Fibroblast of lung (primary cell): ENCODE results near the gene PPRC1. TPM values are rescaled to one million over a fixed set of nuclear protein-coding genes. Genes with fewer than 3 reads are reported as not detected.

ENCODE experiments used
- DNase-seq, 2 donors: peaks; one replicate each; pipeline versions ENCODE4 v3.0.0 to v3.0.0-alpha.2; 2010; ENCODE audit warnings: low read depth in 2 of 2
- H2AFZ ChIP-seq: 2 replicates; pipeline ENCODE4 v1.5.1; 2012; ENCODE audit warnings: low read length, control low read depth, inconsistent platforms
- H3K27ac ChIP-seq: 2 replicates; pipeline ENCODE4 v1.5.1; 2011; ENCODE audit warnings: low read length, control low read depth; ENCODE audit not compliant: insufficient read depth
- H3K27me3 ChIP-seq: 2 replicates; pipeline ENCODE4 v1.5.1; 2011; ENCODE audit warnings: mild to moderate bottlenecking, low read length; ENCODE audit not compliant: control insufficient read depth, insufficient read depth
- H3K36me3 ChIP-seq: 2 replicates; pipeline ENCODE4 v1.5.1; 2011; ENCODE audit warnings: low read length; ENCODE audit not compliant: control insufficient read depth, insufficient read depth
- H3K4me1 ChIP-seq: 2 replicates; pipeline ENCODE4 v1.5.1; 2011; ENCODE audit warnings: low read length; ENCODE audit not compliant: control insufficient read depth, insufficient read depth; ENCODE audit errors: extremely low read depth
- H3K4me2 ChIP-seq: 2 replicates; pipeline ENCODE4 v1.5.1; 2011; ENCODE audit warnings: low read length, control low read depth; ENCODE audit not compliant: insufficient read depth; ENCODE audit errors: extremely low read depth
- H3K4me3 ChIP-seq, 4 experiments: fragments of 200-600 bp in 1 of 4; sonication (generic) in 1 of 4; replicated peaks in 1 of 4; 2 replicates each; pipeline ENCODE4 v1.5.1; 2011 to 2016; ENCODE audit warnings: low read length in 4 of 4, low read depth in 3 of 4, mild to moderate bottlenecking in 3 of 4, control low read depth in 2 of 4, inconsistent platforms in 1 of 4, mixed read lengths in 1 of 4; ENCODE audit not compliant: insufficient read depth in 1 of 4; ENCODE audit errors: control extremely low read depth in 1 of 4
- H3K79me2 ChIP-seq: 2 replicates; pipeline ENCODE4 v1.5.1; 2012; ENCODE audit warnings: mild to moderate bottlenecking, low read length, inconsistent platforms; ENCODE audit not compliant: control insufficient read depth, insufficient read depth
- H3K9ac ChIP-seq: 2 replicates; pipeline ENCODE4 v1.5.1; 2011; ENCODE audit warnings: mild to moderate bottlenecking, low read length, control low read depth; ENCODE audit not compliant: insufficient read depth
- H3K9me3 ChIP-seq: 2 replicates; pipeline ENCODE4 v1.5.1; 2012; ENCODE audit warnings: low read depth, low read length; ENCODE audit not compliant: control insufficient read depth, insufficient read depth
- H4K20me1 ChIP-seq: 2 replicates; pipeline ENCODE4 v1.5.1; 2011; ENCODE audit warnings: low read length; ENCODE audit not compliant: control insufficient read depth, insufficient read depth; ENCODE audit errors: extremely low read depth
- EZH2 ChIP-seq: IDR thresholded peaks from 2 replicates; pipeline ENCODE4 v1.5.1; 2012; ENCODE audit warnings: low read length, control low read depth, mild to moderate bottlenecking; ENCODE audit errors: missing control alignments
- polyA plus RNA-seq, 2 donors: library from polyadenylated mRNA; depleted of rRNA in 1 of 2; stranded (reverse) in 1 of 2; unstranded in 1 of 2; fragments of >200 nt; gene quantifications; 2 replicates each; pipeline ENCODE4 v1.2.1, GENCODE V29; 2011 to 2012; ENCODE audit warnings: missing spikeins in 1 of 2
- total RNA-seq: library from RNA; depleted of rRNA; stranded (reverse); fragments of >200 nt; gene quantifications from 2 replicates; pipeline ENCODE4 v1.2.1, GENCODE V29; 2014
- TF ChIP-seq, protein P1 (sequence below), 2 donors: IDR thresholded peaks in 1 of 2; conservative IDR thresholded peaks in 1 of 2; 1 replicate in 1 of 2; 2 replicates in 1 of 2; pipeline ENCODE4 v1.5.1; 2011 to 2012; ENCODE audit warnings: low read length in 2 of 2, control low read depth in 1 of 2, inconsistent platforms in 1 of 2, low read depth in 1 of 2, mild to moderate bottlenecking in 1 of 2

PPRC1 gene
- total and polyA plus RNA-seq, 2 donors (not counting 1 experiment from before 2014, with no cell fraction given) = 9.9 to 13.5 TPM

DNA sequence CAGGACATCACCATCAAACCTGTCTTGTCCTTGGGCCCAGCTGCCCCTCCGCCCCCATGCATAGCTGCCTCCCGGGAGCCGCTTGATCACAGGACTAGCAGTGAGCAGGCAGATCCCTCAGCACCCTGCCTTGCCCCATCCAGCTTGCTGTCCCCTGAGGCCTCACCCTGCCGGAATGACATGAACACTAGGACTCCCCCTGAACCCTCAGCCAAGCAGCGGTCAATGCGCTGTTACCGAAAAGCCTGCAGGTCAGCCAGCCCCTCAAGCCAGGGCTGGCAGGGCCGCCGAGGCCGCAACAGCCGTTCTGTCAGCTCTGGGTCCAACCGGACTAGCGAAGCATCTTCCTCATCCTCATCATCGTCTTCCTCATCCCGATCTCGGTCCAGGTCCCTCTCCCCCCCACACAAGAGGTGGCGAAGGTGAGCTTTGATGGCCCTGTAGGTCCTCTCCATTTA lies 14.2 kb downstream of the PPRC1 start:
- H3K4me3 ChIP-seq = no peak overlapping the region
- no peak for DNase-seq
- TF ChIP-seq EZH2 = no peak
- TF ChIP-seq, protein P1, sequence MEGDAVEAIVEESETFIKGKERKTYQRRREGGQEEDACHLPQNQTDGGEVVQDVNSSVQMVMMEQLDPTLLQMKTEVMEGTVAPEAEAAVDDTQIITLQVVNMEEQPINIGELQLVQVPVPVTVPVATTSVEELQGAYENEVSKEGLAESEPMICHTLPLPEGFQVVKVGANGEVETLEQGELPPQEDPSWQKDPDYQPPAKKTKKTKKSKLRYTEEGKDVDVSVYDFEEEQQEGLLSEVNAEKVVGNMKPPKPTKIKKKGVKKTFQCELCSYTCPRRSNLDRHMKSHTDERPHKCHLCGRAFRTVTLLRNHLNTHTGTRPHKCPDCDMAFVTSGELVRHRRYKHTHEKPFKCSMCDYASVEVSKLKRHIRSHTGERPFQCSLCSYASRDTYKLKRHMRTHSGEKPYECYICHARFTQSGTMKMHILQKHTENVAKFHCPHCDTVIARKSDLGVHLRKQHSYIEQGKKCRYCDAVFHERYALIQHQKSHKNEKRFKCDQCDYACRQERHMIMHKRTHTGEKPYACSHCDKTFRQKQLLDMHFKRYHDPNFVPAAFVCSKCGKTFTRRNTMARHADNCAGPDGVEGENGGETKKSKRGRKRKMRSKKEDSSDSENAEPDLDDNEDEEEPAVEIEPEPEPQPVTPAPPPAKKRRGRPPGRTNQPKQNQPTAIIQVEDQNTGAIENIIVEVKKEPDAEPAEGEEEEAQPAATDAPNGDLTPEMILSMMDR (conservative IDR thresholded peaks at IDR 0.05 in 1 of 2, IDR thresholded peaks at IDR 0.05 in 1 of 2; ENCODE audit: low read depth in 1 of 2, low read length in 2 of 2) = no peak
- H3K9ac ChIP-seq = no peak overlapping the region
- no peaks in the 10 kb centered on the region for H3K27me3 ChIP-seq
- no peak overlapping the region for H2AFZ ChIP-seq
- no peak overlapping the region for H3K27ac ChIP-seq
- H3K4me1 ChIP-seq = peaks cover 4% of the 10 kb centered on the region
- H3K4me2 ChIP-seq = no peak overlapping the region
- H3K79me2 ChIP-seq = peaks cover 7% of the 10 kb centered on the region
- H3K36me3 ChIP-seq = peaks cover 36% of the 10 kb centered on the region
- no peaks in the 10 kb centered on the region for H3K9me3 ChIP-seq
- no peaks in the 10 kb centered on the region for H4K20me1 ChIP-seq

DNA sequence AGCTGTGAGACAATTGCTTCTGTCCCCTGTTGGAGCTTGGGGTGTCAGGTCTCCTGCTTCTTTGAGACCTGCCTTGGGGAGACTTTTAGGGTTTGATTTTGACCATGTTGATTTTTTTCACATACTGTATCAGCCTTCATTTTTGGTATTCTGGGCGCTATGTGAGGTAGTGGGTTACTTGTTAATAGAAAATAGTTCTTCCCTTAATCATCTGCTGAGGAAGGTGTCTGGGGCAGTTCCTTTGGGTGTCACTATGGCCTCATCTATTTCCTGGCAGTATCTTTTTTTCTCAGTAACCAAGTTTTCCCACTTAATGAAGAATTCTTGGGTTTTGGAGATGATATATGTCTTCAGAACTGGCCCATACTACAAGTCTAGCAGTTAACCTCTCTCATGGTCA lies 14.7 kb downstream of the PPRC1 start:
- peaks cover 36% of the 10 kb centered on the region for H3K36me3 ChIP-seq
- no peak for TF ChIP-seq EZH2
- TF ChIP-seq, protein P1 (conservative IDR thresholded peaks at IDR 0.05 in 1 of 2, IDR thresholded peaks at IDR 0.05 in 1 of 2; ENCODE audit: low read depth in 1 of 2, low read length in 2 of 2) = no peak

DNA sequence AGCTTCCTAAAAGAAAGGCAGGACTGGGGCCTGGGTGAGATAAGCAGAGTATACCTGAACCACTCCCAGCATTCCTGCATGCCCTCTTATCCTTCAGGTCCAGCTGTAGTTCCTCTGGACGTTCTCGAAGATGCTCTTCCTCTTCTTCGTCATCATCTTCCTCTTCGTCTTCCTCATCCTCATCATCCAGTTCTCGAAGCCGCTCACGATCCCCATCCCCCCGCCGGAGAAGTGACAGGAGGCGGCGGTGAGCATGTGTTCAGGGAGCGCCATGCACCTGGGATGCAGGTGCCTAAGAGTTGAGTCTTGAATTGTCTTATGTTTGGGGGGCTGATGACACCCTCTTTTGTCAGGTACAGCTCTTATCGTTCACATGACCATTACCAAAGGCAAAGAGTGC lies 15.4 kb downstream of the PPRC1 start:
- H3K4me1 ChIP-seq = peaks cover 5% of the 10 kb centered on the region
- no peak for TF ChIP-seq EZH2
- no peak overlapping the region for H3K27ac ChIP-seq
- no peaks in the 10 kb centered on the region for H3K27me3 ChIP-seq
- H3K79me2 ChIP-seq = peaks cover 12% of the 10 kb centered on the region
- no peak overlapping the region for H3K4me3 ChIP-seq
- no peaks in the 10 kb centered on the region for H4K20me1 ChIP-seq
- H2AFZ ChIP-seq = no peak overlapping the region
- H3K9me3 ChIP-seq = no peaks in the 10 kb centered on the region
- DNase-seq = no peak
- peaks cover 32% of the 10 kb centered on the region for H3K36me3 ChIP-seq
- H3K9ac ChIP-seq = no peak overlapping the region
- H3K4me2 ChIP-seq = no peak overlapping the region

More for the DNA sequence above, 14.7 kb downstream of the PPRC1 start:
- H3K9me3 ChIP-seq = no peaks in the 10 kb centered on the region
- H2AFZ ChIP-seq = no peak overlapping the region
- H3K9ac ChIP-seq = no peak overlapping the region
- H4K20me1 ChIP-seq = no peaks in the 10 kb centered on the region
- no peak overlapping the region for H3K27ac ChIP-seq
- H3K4me1 ChIP-seq = peaks cover 4% of the 10 kb centered on the region
- no peak overlapping the region for H3K4me3 ChIP-seq
- no peak overlapping the region for H3K4me2 ChIP-seq
- peaks cover 9% of the 10 kb centered on the region for H3K79me2 ChIP-seq
- H3K27me3 ChIP-seq = no peaks in the 10 kb centered on the region
- DNase-seq = no peak
